NB4 (cell line): Measurements from ENCODE around the gene AHDC1.

Source experiments
- POLR2A ChIP-seq: IDR thresholded peaks from 2 replicates; pipeline ENCODE4 v1.6.1; 2011; ENCODE audit warnings: mild to moderate bottlenecking; ENCODE audit not compliant: insufficient read length; ENCODE audit errors: extremely low read depth
- TF ChIP-seq, protein P1 (sequence below): IDR thresholded peaks from one replicate; pipeline ENCODE4 v1.5.1; 2012; ENCODE audit warnings: low read depth, low read length
- TF ChIP-seq, protein P2 (sequence below): IDR thresholded peaks from 2 replicates; pipeline ENCODE4 v1.6.1; 2011; ENCODE audit warnings: low read depth, low read length

DNA sequence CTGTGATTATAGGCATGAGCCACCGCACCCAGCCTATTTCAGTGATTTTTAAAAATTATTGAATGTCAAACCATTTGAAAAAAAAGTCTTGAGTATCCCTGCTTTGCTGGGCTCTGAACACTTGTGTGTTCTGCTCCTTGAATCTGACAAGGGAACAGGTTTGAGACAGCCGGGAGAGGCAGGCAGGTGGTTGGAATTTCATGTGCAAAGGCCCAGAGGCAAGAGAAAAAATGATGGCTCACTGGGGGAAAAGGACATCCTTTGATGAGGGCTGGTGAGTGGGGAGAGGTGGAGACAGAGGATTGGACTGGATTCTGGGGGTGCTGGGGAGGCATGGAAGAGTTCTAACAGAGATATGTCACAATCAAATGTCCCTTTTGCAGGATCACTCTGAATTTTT lies 100.9 kb downstream of the AHDC1 start:
- TF ChIP-seq, protein P1, sequence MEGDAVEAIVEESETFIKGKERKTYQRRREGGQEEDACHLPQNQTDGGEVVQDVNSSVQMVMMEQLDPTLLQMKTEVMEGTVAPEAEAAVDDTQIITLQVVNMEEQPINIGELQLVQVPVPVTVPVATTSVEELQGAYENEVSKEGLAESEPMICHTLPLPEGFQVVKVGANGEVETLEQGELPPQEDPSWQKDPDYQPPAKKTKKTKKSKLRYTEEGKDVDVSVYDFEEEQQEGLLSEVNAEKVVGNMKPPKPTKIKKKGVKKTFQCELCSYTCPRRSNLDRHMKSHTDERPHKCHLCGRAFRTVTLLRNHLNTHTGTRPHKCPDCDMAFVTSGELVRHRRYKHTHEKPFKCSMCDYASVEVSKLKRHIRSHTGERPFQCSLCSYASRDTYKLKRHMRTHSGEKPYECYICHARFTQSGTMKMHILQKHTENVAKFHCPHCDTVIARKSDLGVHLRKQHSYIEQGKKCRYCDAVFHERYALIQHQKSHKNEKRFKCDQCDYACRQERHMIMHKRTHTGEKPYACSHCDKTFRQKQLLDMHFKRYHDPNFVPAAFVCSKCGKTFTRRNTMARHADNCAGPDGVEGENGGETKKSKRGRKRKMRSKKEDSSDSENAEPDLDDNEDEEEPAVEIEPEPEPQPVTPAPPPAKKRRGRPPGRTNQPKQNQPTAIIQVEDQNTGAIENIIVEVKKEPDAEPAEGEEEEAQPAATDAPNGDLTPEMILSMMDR = no peak
- TF ChIP-seq POLR2A = no peak
- TF ChIP-seq, protein P2, sequence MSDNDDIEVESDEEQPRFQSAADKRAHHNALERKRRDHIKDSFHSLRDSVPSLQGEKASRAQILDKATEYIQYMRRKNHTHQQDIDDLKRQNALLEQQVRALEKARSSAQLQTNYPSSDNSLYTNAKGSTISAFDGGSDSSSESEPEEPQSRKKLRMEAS = no peak
